Measurements from ENCODE around the gene CNTN5.

Gene CNTN5

GRCh38 chr11:100328626-100329340 is 1308.0 kb downstream of the CNTN5 start:
- no peak for DNase-seq (ENCODE audit: low spot score)

- DNase-seq (ENCODE audit: low spot score): no peak
Observed at GRCh38 chr11:100329352-100329751, 1308.6 kb downstream of the CNTN5 start.

GRCh38 chr11:100336873-100337272 is 1316.1 kb downstream of the CNTN5 start:
- DNase-seq (ENCODE audit: low spot score): no peak

- DNase-seq (ENCODE audit: low spot score): no peak
Observed at GRCh38 chr11:100338144-100338840, 1317.5 kb downstream of the CNTN5 start.

GRCh38 chr11:100340466-100341319 is 1319.9 kb downstream of the CNTN5 start:
- DNase-seq (ENCODE audit: low spot score): no peak

GRCh38 chr11:100353083-100353482 is 1332.3 kb downstream of the CNTN5 start:
- DNase-seq (ENCODE audit: low spot score): no peak

GRCh38 chr11:100354736-100355135 is 1334.0 kb downstream of the CNTN5 start:
- DNase-seq (ENCODE audit: low spot score): no peak

- no peak for DNase-seq (ENCODE audit: low spot score)
Observed at GRCh38 chr11:100356035-100356434, 1335.3 kb downstream of the CNTN5 start.

GRCh38 chr11:100359281-100359680 is 1338.5 kb downstream of the CNTN5 start:
- no peak for DNase-seq (ENCODE audit: low spot score)

- no peak for DNase-seq (ENCODE audit: low spot score)
Observed at GRCh38 chr11:100367892-100368291, 1347.1 kb downstream of the CNTN5 start.

GRCh38 chr11:100383357-100383865 is 1362.7 kb downstream of the CNTN5 start:
- no peak for DNase-seq (ENCODE audit: low spot score)

- no peak for DNase-seq (ENCODE audit: low spot score)
Observed at GRCh38 chr11:100396266-100396665, 1375.5 kb downstream of the CNTN5 start.

GRCh38 chr11:100397401-100397800 is 1376.7 kb downstream of the CNTN5 start:
- DNase-seq (ENCODE audit: low spot score): no peak

- no peak for DNase-seq (ENCODE audit: low spot score)
Observed at GRCh38 chr11:100403816-100404215, 1383.1 kb downstream of the CNTN5 start.

- no peak for DNase-seq (ENCODE audit: low spot score)
Observed at GRCh38 chr11:100404907-100405306, 1384.2 kb downstream of the CNTN5 start.

Measured in CD4-positive, alpha-beta T cell treated with Interleukin-6 at 100 ng/mL for 8 hours (primary cell).